ENCODE measurements around the gene RHBDF2. TPM values are rescaled to one million over a fixed set of nuclear protein-coding genes. Genes with fewer than 3 reads are reported as not detected.

RHBDF2 gene
- total RNA-seq, 2 experiments from 2014 or later = 144 to 173 TPM

DNA sequence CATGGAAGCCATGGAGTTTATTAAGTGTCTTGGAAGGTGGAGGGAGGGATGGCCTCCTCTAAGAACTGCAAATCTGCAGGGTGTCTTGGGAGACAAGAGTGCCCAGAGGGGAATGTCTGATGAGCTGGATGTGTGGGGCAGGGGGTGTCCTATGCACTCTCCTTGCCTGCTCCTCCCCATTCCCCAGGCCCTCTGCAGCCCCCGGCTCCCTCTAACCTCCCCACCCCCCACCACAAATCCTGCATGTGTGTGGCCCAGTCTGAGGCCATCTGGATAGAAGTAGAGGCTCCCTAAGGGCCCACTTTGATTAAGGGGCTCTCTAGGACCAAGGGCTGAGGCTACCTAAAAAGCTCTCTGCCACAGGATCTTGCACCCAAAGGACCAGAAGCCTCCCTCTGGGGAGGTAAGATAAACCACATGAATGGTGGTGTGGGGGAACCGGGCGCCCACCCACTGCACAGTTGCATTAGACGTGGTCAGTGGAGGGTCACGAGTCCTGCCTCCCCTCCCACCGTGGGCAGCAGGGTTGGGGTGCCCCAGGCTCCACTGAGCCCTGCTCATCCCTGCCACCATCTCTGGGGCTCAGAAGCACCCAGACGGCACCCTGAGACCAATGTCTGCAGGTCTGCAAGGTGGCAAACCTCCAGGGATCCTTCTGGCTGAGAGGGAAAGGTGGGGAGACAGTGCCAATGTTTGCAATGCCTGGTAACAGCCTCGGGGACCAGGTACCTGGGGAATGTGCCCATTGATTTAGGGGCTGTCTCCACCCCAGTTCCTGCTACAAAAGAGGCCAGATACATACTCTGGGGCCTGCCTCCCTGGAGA lies 33.2 kb downstream of the RHBDF2 start:
- intact Hi-C loops (cut with micrococcal nuclease; ENCODE audit: unreplicated experiment) = loop anchor here (2.0 kb wide), 1 partner anchor 79 kb away; no protein-coding TSS in a partner anchor
- CTCF ChIA-PET (ENCODE audit: unreplicated experiment) = interaction anchor here (1.8 to 2.3 kb wide), 3 partner anchors 12 to 39 kb away, joined by 9 to 12 read pairs (median 11); no protein-coding TSS in a partner anchor
- Histone ChIP-seq H2AFZ (ENCODE audit: low read length) (no peak overlapping the region), H4K20me1 (ENCODE audit: insufficient read depth, low read length) (no peaks in the 10 kb centered on the region), H3K27ac (ENCODE audit: low read depth, low read length, poor library complexity, severe bottlenecking) (peak overlapping the region; percentile 38), H3K4me3 (ENCODE audit: low read depth, low read length, poor library complexity, severe bottlenecking) (no peak overlapping the region), H3K79me2 (ENCODE audit: insufficient read depth, low read depth, low read length) (no peaks in the 10 kb centered on the region), H3K4me1 (ENCODE audit: insufficient read depth, low read length, poor library complexity, severe bottlenecking) (peaks cover 35% of the 10 kb centered on the region), H3K36me3 (ENCODE audit: insufficient read depth, low read length) (peaks cover 40% of the 10 kb centered on the region), H3K4me2 (ENCODE audit: low read length) (peak overlapping the region; percentile 5; the same call in 1 of the 2 replicates), H3K9me2 (ENCODE audit: insufficient read depth, low read length) (no peaks in the 10 kb centered on the region), H3K9me3 (ENCODE audit: low read length) (no peaks in the 10 kb centered on the region)
- BruUV-seq (replicated peaks) = no TSS peak
- TF ChIP-seq, protein P1, sequence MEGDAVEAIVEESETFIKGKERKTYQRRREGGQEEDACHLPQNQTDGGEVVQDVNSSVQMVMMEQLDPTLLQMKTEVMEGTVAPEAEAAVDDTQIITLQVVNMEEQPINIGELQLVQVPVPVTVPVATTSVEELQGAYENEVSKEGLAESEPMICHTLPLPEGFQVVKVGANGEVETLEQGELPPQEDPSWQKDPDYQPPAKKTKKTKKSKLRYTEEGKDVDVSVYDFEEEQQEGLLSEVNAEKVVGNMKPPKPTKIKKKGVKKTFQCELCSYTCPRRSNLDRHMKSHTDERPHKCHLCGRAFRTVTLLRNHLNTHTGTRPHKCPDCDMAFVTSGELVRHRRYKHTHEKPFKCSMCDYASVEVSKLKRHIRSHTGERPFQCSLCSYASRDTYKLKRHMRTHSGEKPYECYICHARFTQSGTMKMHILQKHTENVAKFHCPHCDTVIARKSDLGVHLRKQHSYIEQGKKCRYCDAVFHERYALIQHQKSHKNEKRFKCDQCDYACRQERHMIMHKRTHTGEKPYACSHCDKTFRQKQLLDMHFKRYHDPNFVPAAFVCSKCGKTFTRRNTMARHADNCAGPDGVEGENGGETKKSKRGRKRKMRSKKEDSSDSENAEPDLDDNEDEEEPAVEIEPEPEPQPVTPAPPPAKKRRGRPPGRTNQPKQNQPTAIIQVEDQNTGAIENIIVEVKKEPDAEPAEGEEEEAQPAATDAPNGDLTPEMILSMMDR (conservative IDR thresholded peaks at IDR 0.05; ENCODE audit: low read length) = no peak
- no peak for TF ChIP-seq EZH2phosphoT487 (IDR thresholded peaks at IDR 0.05; ENCODE audit: borderline replicate concordance, low read depth, low read length)
- POLR2A ChIA-PET = interaction anchor here (0.8 to 2.1 kb wide), 7 partner anchors 8 to 37 kb away, joined by 3 to 7 read pairs (median 5); partner anchors contain the start of gene UBE2O
- DNase-seq (ENCODE audit: low spot score) = no peak

DNA sequence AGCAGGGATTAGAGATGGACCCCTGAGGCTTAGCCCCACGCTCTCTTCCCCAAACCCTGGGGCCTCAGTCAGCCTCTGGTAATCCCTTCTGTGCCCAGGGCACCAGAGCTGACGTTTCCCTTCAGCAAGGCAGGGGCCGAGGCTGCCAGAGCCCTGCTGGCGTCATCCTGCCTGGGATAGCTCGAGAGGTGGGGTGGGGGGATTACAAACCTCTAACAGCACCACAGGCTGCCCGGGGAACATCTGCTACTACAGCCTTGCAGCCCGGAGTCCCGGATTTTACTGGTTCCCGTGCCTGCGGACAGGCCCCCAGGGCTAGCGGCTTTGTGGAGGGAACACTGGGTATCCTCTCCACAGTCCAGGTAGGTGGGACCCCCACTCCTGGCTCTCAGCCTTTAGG lies 33.9 kb downstream of the RHBDF2 start, which contains the start of gene AANAT:
Gene AANAT (plus strand): TSS at position 238 of the 400 bp plus-strand sequence. CDS start 1,144 bp downstream, outside the sequence.
- Histone ChIP-seq H3K4me2 (ENCODE audit: low read length) (peak within 1 kb of the TSS; percentile 28), H3K9me3 (ENCODE audit: low read length) (no peaks in the 10 kb centered on the region), H3K9me2 (ENCODE audit: insufficient read depth, low read length) (no peaks in the 10 kb centered on the region), H3K27ac (ENCODE audit: low read depth, low read length, poor library complexity, severe bottlenecking) (peak within 1 kb of the TSS; percentile 38), H3K4me1 (ENCODE audit: insufficient read depth, low read length, poor library complexity, severe bottlenecking) (peaks cover 35% of the 10 kb centered on the region), H3K79me2 (ENCODE audit: insufficient read depth, low read depth, low read length) (no peaks in the 10 kb centered on the region), H3K36me3 (ENCODE audit: insufficient read depth, low read length) (peaks cover 34% of the 10 kb centered on the region), H2AFZ (ENCODE audit: low read length) (no peak within 1 kb of the TSS), H3K4me3 (ENCODE audit: low read depth, low read length, poor library complexity, severe bottlenecking) (no peak within 1 kb of the TSS), H4K20me1 (ENCODE audit: insufficient read depth, low read length) (no peaks in the 10 kb centered on the region)
- ChIA-PET POLR2A (interaction anchor here (0.8 to 2.1 kb wide), 9 partner anchors 9 to 38 kb away, joined by 3 to 7 read pairs (median 4); partner anchors contain the start of gene UBE2O), CTCF (ENCODE audit: unreplicated experiment) (interaction anchor here (0.7 to 2.3 kb wide), 8 partner anchors 13 to 206 kb away, joined by 3 to 12 read pairs (median 8); partner anchors contain the start of gene RHBDF2)
- no peak for DNase-seq (ENCODE audit: low spot score)
- TF ChIP-seq, protein P1 (conservative IDR thresholded peaks at IDR 0.05; ENCODE audit: low read length) = no peak
- TF ChIP-seq EZH2phosphoT487 (IDR thresholded peaks at IDR 0.05; ENCODE audit: borderline replicate concordance, low read depth, low read length) = no peak
- no TSS peak for BruUV-seq (replicated peaks)
- intact Hi-C loops (cut with micrococcal nuclease; ENCODE audit: unreplicated experiment) = loop anchor here (2.0 kb wide), 1 partner anchor 79 kb away; no protein-coding TSS in a partner anchor
